Gastroesophageal sphincter (tissue), 4 donors: ENCODE measurements around the gene COMMD6. TPM values are rescaled to one million over a fixed set of nuclear protein-coding genes. Genes with fewer than 3 reads are reported as not detected.

ENCODE experiments used
- ATAC-seq: fragments of 150-250 bp; one replicate; pipeline ENCODE4 v1.9.1; 2016; ENCODE audit warnings: mild to moderate bottlenecking, moderate library complexity
- H3K27ac ChIP-seq, 4 donors: fragments of 200-600 bp; sonication (generic) in 3 of 4; 1 replicate in 3 of 4; 2 replicates in 1 of 4; pipeline ENCODE4 v1.5.1; 2016 to 2019
- H3K27me3 ChIP-seq: fragments of 200-600 bp; sonication (generic); one replicate; pipeline ENCODE4 v1.5.1; 2019
- H3K36me3 ChIP-seq, 2 donors: fragments of 200-600 bp; sonication (generic); one replicate each; pipeline ENCODE4 v1.5.1; 2019; ENCODE audit warnings: control low read depth in 1 of 2
- H3K4me1 ChIP-seq, 3 donors: fragments of 200-600 bp; sonication (generic); 1 replicate in 2 of 3; 2 replicates in 1 of 3; pipeline ENCODE4 v1.5.1; 2016 to 2019; ENCODE audit warnings: control low read depth in 2 of 3
- H3K4me3 ChIP-seq, 2 donors: fragments of 200-600 bp; sonication (generic); one replicate each; pipeline ENCODE4 v1.5.1; 2019; ENCODE audit warnings: mild to moderate bottlenecking in 1 of 2, moderate library complexity in 1 of 2
- H3K9me3 ChIP-seq, 3 donors: fragments of 200-600 bp; sonication (generic); one replicate each; pipeline ENCODE4 v1.5.1; 2017 to 2019; ENCODE audit warnings: control low read depth in 2 of 3
- EP300 ChIP-seq: sonication (generic); formaldehyde crosslinking; IDR thresholded peaks from one replicate; pipeline ENCODE4 v1.6.1; 2017; ENCODE audit warnings: antibody characterized with exemption, mild to moderate bottlenecking
- POLR2A ChIP-seq, 2 donors: fragments of 450-650 bp; IDR thresholded peaks; one replicate each; pipeline ENCODE4 v1.6.1; 2017; ENCODE audit warnings: antibody characterized with exemption in 2 of 2, mild to moderate bottlenecking in 2 of 2, moderate library complexity in 1 of 2
- POLR2AphosphoS5 ChIP-seq: sonication (generic); formaldehyde crosslinking; IDR thresholded peaks from one replicate; pipeline ENCODE4 v1.6.1; 2017; ENCODE audit warnings: antibody characterized with exemption
- WGBS, 2 donors: methylation state at CpG; one replicate each; pipeline ENCODE4 v1.1.5; 2018; ENCODE audit warnings: low coverage in 1 of 2; 5-methylcytosine and 5-hydroxymethylcytosine counted together
- total RNA-seq, 4 donors: library from RNA; depleted of rRNA; stranded (reverse); fragments of >200 nt; gene quantifications; one replicate each; pipeline ENCODE4 v1.1.0, GENCODE V29; 2016
- TF ChIP-seq, protein P1 (sequence below), 4 experiments: fragments of 200-600 bp in 2 of 4; fragments of 450-650 bp in 2 of 4; sonication (generic) in 1 of 4; IDR thresholded peaks; one replicate each; pipeline ENCODE4 v1.5.1; 2017 to 2019; ENCODE audit warnings: antibody characterized with exemption in 4 of 4, mild to moderate bottlenecking in 2 of 4, moderate library complexity in 2 of 4

Gene COMMD6
- total RNA-seq, 4 donors from 2014 or later: 61.3 to 138 (median 107) TPM

GRCh38 chr13:75541287-75541686 is 3.6 kb upstream of the COMMD6 start:
- H3K4me3 ChIP-seq: no peak overlapping the region
- H3K27ac ChIP-seq: no peak overlapping the region
- H3K4me1 ChIP-seq: peaks cover 6 to 13% (median 8%) of the 10 kb centered on the region in 3 donors
- TF ChIP-seq, protein P1, sequence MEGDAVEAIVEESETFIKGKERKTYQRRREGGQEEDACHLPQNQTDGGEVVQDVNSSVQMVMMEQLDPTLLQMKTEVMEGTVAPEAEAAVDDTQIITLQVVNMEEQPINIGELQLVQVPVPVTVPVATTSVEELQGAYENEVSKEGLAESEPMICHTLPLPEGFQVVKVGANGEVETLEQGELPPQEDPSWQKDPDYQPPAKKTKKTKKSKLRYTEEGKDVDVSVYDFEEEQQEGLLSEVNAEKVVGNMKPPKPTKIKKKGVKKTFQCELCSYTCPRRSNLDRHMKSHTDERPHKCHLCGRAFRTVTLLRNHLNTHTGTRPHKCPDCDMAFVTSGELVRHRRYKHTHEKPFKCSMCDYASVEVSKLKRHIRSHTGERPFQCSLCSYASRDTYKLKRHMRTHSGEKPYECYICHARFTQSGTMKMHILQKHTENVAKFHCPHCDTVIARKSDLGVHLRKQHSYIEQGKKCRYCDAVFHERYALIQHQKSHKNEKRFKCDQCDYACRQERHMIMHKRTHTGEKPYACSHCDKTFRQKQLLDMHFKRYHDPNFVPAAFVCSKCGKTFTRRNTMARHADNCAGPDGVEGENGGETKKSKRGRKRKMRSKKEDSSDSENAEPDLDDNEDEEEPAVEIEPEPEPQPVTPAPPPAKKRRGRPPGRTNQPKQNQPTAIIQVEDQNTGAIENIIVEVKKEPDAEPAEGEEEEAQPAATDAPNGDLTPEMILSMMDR (IDR thresholded peaks at IDR 0.05): no peak
- no peak for TF ChIP-seq POLR2AphosphoS5
- TF ChIP-seq POLR2A (IDR thresholded peaks at IDR 0.05): no peak
- no peak for TF ChIP-seq EP300
- no peak for ATAC-seq
- no peaks in the 10 kb centered on the region for H3K36me3 ChIP-seq
- H3K9me3 ChIP-seq: no peaks in the 10 kb centered on the region
- WGBS, 2 donors: 72 to 78% methylated on average over 4 of the region's 4 CpGs
- no peaks in the 10 kb centered on the region for H3K27me3 ChIP-seq

DNA sequence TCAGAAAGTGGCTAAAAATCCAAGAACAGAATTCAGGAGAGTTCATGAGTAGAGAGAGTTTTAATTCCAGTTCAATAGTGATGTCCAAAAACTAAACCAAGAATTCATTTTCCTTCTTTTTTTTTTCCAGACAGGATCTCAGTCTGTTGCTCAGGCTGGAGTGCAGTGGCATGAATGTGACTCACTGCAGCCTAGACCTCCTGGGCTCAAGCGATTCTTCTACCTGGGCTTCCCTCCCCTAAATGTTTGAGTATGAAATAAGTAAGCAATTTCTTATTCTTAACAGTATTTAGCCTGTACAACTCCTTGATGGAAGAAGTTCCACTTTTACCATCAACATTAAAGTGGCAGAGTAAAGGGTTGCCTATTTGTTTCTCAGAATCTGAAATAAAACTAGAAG is 3.8 kb downstream of the COMMD6 start:
- Histone ChIP-seq H3K9me3 (no peaks in the 10 kb centered on the region), H3K27ac (no peak overlapping the region), H3K27me3 (no peaks in the 10 kb centered on the region), H3K36me3 (peaks cover 0 to 26% of the 10 kb centered on the region in 2 donors), H3K4me3 (no peak overlapping the region), H3K4me1 (peaks cover 6 to 42% (median 11%) of the 10 kb centered on the region in 3 donors)
- WGBS, 2 donors: 100% methylated on average over 1 of the region's 1 CpG; no CpG with 5 or more reads in 1 of the 2 donors
- no peak for ATAC-seq
- TF ChIP-seq POLR2A (IDR thresholded peaks at IDR 0.05) (no peak), POLR2AphosphoS5 (no peak), EP300 (no peak)
- TF ChIP-seq, protein P1 (IDR thresholded peaks at IDR 0.05): no peak

DNA sequence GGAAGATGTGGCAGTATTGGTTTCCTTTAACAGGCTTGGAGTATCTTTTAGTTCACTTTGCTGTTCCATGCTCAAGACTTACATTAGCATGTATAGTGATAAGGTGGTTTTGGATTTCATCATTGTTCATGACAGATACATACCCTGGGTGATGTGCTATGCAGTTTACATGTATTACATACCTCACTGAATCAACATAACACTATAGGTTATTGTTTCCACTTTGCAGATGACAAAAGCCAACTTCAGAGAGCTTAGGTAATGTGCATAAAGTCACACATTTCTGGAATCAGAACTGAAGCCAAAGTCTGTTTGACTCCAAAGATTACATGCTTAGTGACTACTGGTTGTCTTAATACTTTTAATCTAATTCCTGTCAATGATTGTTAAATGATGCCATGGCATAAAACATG is 7.1 kb downstream of the COMMD6 start:
- Histone ChIP-seq H3K36me3 (peaks cover 0 to 56% of the 10 kb centered on the region in 2 donors), H3K27ac (no peak overlapping the region), H3K9me3 (no peaks in the 10 kb centered on the region), H3K4me3 (no peak overlapping the region), H3K4me1 (peaks cover 0 to 21% (median 0%) of the 10 kb centered on the region in 3 donors), H3K27me3 (no peaks in the 10 kb centered on the region)
- no peak for ATAC-seq
- TF ChIP-seq, protein P1 (IDR thresholded peaks at IDR 0.05): no peak
- TF ChIP-seq EP300: no peak
- TF ChIP-seq POLR2AphosphoS5: no peak
- TF ChIP-seq POLR2A (IDR thresholded peaks at IDR 0.05): no peak

DNA sequence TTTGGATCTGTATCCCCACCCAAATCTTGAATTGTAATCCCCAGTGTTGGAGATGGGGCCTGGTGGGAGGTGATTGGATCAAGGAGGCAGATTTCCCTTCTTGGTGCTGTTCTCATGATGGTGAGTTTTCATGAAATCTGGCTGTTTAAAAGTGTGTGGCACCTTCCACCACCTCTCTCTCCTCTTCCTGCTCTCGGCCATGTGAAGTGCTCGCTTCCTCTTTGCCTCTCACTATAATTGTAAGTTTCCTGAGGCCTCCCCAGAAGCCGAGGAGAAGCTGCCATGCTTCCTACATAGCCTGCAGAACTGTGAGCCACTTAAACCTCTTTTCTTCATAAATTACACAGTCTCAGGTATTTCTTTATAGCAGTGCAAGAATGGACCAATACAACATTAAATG is 15.7 kb downstream of the COMMD6 start:
- Histone ChIP-seq H3K36me3 (peaks cover 0 to 21% of the 10 kb centered on the region in 2 donors), H3K27me3 (no peaks in the 10 kb centered on the region), H3K4me1 (no peaks in the 10 kb centered on the region), H3K9me3 (no peaks in the 10 kb centered on the region), H3K27ac (no peak overlapping the region), H3K4me3 (no peak overlapping the region)
- TF ChIP-seq POLR2A (IDR thresholded peaks at IDR 0.05) (no peak), POLR2AphosphoS5 (no peak), EP300 (no peak)
- TF ChIP-seq, protein P1 (IDR thresholded peaks at IDR 0.05): no peak
- 79 to 88% methylated on average over 2 to 3 of the region's 3 CpGs for WGBS, 2 donors
- ATAC-seq: no peak

GRCh38 chr13:75518439-75519088 is 19.1 kb downstream of the COMMD6 start:
- Histone ChIP-seq H3K27me3 (no peaks in the 10 kb centered on the region), H3K36me3 (no peaks in the 10 kb centered on the region), H3K9me3 (no peaks in the 10 kb centered on the region), H3K4me3 (no peak overlapping the region), H3K4me1 (no peaks in the 10 kb centered on the region), H3K27ac (no peak overlapping the region)
- ATAC-seq: no peak
- 100% methylated on average over 1 of the region's 30 CpGs; no CpG with 5 or more reads in 1 of the 2 donors for WGBS, 2 donors
- TF ChIP-seq POLR2AphosphoS5 (no peak), POLR2A (IDR thresholded peaks at IDR 0.05) (no peak), EP300 (no peak)
- TF ChIP-seq, protein P1 (IDR thresholded peaks at IDR 0.05): no peak
